NCI-H1694 treated with DMSO at 0.1 percent for 48 hours (cell line): ENCODE results near the gene NDUFB2.
"Not testable (repeated sequence)": the region's sequence is repeated elsewhere in the genome, so short reads cannot be mapped to it uniquely, and the experiment has no call there.

ENCODE experiments used
- DNase-seq: peaks from one replicate; lab custom pipeline; 2025; lab: John Stamatoyannopoulos, UW

The NDUFB2 gene

DNA sequence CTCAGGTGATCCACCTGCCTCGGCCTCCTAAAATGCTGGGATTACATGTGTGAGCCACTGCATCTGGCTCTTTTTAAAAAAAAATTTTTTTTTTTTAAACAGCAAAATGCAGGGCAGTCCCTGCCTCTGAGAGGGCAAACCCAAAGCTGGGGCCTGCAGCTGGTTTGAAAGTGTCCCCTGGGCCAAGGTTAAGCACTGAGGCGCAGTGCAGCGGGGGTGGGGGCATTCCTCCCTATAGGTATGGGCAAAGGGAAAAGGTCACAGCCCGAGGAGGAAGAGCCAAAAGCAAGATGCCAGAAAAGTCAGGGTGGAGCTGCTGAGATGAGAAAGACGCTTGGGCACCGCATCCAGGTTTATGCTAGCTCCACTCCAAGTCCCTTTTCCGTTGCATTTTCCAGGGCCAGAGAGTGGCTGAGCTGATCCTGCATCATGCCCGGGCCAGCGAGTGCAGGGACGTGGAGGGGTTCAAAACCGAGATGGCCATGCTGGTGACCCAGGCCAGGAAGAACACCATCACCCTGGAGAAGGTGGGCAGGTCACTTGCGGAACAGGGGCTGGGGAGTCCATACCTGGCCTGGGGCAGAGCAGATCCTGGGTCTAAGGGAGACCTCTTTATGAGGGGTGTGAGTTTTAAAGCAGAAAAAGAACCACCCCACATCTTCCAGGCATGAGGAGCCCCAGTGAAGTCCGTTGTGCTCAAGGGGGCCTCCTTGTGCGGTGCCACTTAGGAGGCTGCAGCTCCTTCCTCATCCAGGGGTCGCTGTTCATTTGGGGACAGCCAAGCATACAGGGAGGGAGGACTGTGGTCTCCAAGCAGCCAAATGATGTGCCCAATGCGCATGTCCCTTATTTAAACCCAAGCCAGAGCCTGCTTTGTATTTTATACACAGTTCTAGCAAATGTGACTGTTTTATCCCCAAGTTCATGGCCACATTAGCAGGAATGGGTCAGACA lies 7.0 kb upstream of the NDUFB2 start:
- no peak for DNase-seq

- no peak for DNase-seq
Observed at GRCh38 chr7:140691376-140692045, 5.0 kb upstream of the NDUFB2 start.

- not testable (repeated sequence) for DNase-seq
Observed at GRCh38 chr7:140693849-140694248, 2.7 kb upstream of the NDUFB2 start.

GRCh38 chr7:140694592-140694991 lies 1.9 kb upstream of the NDUFB2 start:
- DNase-seq = no peak

- DNase-seq = no peak
Observed at GRCh38 chr7:140695381-140695780, 1.1 kb upstream of the NDUFB2 start.

- DNase-seq = peak; percentile 71
Observed at GRCh38 chr7:140696024-140696679, 356 bp upstream of the NDUFB2 start.

GRCh38 chr7:140697447-140698143 lies 1.1 kb downstream of the NDUFB2 start:
- DNase-seq = no peak

GRCh38 chr7:140698477-140698876 lies 2.0 kb downstream of the NDUFB2 start:
- DNase-seq = no peak

DNA sequence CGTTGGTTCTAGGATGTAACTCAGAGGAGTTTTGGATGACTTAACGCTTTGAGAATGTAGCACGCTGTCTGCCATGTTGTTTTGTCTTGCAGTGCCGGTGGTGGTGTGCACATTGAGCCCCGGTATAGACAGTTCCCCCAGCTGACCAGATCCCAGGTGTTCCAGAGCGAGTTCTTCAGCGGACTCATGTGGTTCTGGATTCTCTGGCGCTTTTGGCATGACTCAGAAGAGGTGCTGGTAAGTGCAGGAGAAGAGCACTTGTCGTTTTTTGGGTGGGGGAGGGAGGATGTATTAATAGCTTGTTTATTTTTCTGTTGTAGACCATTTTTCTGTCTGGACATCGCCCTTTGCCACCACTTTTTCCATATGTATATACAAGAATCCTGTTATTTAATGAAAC lies 6.3 kb downstream of the NDUFB2 start:
- DNase-seq = no peak

DNA sequence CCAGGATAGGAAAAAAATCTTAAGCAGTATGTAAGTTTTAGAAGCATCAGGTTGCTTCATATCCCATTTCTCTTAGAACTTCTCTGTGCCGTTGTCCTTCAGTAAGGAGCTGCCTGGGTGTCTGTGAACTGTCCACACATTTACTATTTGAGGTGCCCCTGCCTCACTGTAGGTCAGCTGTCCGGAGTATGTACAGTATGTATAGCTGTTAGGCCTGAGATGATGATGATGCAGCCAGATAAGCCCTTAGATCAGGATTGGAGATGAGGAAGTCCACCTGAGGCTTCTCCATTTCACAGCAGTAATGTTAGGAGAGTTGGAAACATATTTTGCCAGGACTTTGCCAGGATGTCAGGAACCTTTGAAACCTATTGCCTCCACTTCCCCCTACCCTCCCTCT lies 7.7 kb downstream of the NDUFB2 start:
- DNase-seq = no peak

DNA sequence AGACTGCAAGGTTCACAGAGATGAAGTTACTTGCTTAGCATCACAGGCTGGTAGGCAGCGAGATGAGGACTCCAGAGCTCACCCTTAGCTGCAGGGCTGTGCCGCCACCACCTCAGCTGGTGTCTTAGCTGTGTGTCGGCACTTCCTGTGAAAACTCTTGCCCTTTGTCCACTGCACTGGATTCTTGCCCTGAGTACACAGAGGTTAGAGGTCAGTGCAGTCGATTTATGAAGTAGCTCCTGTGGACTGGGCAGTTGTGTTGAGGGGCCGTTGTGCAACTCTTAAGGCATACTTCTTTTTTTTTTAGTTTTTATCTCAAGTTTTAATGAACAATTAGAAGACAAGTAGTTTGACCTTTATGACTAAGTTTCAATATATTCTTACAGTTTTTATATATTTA lies 10.6 kb downstream of the NDUFB2 start:
- DNase-seq = no peak

DNA sequence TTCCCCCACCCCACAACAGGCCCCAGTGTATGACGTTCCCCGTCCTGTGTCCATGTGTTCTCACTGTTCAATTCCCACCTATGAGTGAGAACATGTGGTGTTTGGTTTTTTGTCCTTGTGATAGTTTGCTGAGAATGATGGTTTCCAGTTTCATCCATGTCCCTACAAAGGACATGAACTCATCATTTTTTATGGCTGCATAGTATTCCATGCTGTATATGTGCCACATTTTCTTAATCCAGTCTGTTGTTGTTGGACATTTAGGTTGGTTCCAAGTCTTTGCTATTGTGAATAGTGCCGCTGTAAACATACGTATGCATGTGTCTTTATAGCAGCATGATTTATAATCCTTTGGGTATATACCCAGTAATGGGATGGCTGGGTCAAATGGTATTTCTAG lies 12.3 kb downstream of the NDUFB2 start:
- not testable (repeated sequence) for DNase-seq

DNA sequence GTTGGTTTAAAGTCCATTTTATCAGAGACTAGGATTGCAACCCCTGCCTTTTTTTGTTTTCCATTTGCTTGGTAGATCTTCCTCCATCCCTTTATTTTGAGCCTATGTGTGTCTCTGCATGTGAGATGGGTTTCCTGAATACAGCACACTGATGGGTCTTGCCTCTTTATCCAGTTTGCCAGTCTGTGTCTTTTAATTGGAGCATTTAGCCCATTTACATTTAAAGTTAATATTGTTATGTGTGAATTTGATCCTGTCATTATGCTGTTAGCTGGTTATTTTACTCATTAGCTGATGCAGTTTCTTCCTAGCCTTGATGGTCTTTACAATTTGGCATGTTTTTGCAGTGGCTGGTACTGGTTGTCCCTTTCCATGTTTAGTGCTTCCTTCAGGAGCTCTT lies 15.9 kb downstream of the NDUFB2 start:
- DNase-seq = not testable (repeated sequence)

DNA sequence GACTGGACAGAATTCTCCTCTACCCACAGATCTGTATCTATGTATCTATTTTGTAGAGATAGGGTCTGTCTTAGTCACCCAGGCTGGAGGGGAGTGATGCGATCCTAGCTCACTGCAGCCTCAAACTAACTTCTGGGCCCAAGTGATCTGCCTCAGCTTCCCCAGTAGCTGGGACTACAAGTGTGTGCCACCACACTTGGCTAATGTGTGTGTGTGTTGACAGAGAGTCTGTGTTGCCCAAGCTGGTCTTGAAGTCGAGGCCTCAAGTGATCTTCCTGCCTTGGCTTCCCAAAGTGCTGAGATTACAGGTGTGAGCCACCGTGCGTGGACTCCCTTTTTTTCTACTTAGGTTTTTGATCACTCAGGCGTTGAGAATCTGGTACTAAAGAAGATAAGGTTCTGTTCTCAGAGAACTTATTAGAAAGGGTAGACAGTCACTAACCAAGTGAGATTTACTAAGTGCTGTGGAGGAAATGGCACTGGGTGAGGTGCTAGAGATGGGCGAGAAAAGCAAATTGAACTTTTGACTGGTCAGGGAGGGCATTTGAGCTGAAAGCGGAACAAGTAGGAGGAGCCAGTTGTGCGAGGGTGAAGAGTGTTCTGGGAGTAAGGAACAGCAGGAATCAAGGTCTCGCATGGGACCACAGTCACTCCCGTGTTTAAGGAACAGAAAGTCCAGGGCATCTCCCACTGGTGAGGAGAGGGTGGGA lies 18.0 kb downstream of the NDUFB2 start:
- DNase-seq = no peak

GRCh38 chr7:140719721-140720120 lies 23.2 kb downstream of the NDUFB2 start:
- DNase-seq = no peak

GRCh38 chr7:140722254-140722653 lies 25.7 kb downstream of the NDUFB2 start:
- DNase-seq = no peak

GRCh38 chr7:140723006-140723405 lies 26.5 kb downstream of the NDUFB2 start:
- no peak for DNase-seq

DNA sequence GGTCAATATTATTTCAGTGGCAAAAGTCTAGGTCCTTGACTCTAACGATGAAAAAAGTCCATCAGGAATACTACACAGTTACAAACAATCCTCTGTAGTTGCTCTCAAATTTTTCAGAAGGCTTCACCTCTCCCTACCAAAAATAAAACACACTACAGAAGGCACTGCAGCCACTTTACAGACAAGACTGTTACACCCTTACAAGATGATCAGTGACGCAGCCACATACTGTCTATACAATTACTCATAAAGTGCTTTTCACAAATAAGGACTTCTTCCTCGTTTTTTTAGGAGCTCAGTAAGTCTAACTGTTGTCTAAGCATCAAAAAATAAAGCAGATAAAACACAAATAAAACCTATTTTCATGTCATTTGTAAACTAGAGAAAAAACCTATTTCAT lies 27.1 kb downstream of the NDUFB2 start:
- no peak for DNase-seq

DNA sequence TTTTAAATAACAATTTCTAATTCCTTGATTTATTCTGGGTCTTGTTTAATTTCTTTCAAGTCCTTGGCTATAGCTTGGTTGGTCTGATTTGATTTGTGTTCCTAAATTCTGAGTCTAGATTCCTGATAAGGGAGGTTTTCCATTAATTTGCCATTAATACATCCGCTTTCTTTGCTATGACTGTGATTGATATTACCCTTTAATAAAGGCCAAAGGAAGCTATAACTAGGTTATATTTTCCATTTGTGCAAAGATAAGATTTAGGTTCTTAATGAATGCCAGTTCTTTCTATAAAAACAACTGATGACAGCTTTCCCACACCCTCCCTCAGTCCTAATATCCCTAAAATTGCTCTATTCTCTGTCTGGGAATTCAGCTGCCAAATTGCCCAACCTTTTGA lies 28.2 kb downstream of the NDUFB2 start:
- no peak for DNase-seq

GRCh38 chr7:140726281-140726680 lies 29.8 kb downstream of the NDUFB2 start:
- DNase-seq = peak; percentile 43

- DNase-seq = no peak
Observed at GRCh38 chr7:140732416-140732815, 35.9 kb downstream of the NDUFB2 start.

DNA sequence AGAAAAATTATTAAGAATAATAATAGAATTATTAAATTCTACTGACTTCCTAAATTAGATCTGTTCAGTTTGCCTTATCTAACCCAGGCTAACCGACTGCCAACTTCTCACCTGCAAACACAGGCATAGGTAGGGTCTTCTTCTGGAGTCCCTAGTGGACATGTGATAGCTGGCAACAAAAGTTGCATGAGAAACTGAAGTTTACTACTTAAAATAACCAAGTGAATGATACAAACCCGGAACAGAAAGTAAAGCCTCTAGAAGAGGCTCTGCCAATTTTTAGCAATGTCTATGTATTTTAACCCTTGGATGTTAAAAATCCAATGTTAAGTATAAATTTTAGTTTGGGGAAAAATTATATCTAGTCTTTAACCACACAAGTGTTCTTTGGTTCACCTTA lies 37.6 kb downstream of the NDUFB2 start:
- DNase-seq = no peak
